HG02642 (cell line): ENCODE data around the gene PXDN.
"Not testable (repeated sequence)": the region's sequence is repeated elsewhere in the genome, so short reads cannot be mapped to it uniquely, and the experiment has no call there.

ENCODE experiments used
- ATAC-seq: cut with Tn5 transposase; IDR thresholded peaks from one replicate; pipeline ENCODE4 v1.9.1; 2021; ENCODE audit warnings: mild to moderate bottlenecking; ENCODE audit not compliant: unreplicated experiment, poor library complexity

PXDN gene

DNA sequence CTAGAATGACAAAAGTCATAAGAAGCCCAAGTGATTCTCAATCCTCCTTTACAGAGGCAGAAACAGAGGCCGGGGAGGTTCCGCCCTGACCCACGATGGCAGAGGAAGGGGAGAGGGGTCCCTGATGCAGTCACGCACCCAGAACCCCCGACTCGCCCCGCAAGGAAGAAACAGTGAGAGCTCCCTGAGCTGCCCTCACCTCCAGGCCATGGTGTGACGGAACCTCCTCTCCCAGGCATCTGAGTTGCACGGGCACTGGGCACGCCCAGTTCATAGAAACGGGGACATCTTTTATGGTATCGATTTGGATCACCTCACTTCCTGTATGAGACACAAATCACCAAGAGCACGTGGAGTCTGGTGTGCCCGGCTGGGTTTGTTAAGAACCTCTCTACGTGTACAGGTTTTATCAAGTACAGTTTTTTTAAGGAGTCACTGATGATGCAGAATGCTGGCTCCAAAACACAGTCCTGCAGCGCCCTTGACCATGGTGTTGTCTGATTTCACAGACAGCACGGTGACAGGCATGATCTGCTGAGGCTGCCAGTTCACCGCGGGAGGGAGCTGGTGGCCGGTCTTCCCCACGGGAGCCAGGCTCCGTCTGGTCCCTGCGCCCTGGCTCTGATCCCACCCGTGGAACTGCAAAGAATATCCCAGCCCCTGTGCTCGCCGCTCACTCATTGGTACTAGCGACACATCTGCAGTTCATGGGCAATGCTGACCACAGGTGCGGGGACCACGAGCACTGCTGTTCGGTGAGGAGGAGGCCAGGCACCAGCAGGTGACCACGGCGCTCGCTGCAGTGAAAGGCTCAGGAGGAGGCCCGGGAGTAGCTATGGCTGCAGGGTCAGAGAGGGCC is 35.6 kb downstream of the PXDN start:
- ATAC-seq = no peak

DNA sequence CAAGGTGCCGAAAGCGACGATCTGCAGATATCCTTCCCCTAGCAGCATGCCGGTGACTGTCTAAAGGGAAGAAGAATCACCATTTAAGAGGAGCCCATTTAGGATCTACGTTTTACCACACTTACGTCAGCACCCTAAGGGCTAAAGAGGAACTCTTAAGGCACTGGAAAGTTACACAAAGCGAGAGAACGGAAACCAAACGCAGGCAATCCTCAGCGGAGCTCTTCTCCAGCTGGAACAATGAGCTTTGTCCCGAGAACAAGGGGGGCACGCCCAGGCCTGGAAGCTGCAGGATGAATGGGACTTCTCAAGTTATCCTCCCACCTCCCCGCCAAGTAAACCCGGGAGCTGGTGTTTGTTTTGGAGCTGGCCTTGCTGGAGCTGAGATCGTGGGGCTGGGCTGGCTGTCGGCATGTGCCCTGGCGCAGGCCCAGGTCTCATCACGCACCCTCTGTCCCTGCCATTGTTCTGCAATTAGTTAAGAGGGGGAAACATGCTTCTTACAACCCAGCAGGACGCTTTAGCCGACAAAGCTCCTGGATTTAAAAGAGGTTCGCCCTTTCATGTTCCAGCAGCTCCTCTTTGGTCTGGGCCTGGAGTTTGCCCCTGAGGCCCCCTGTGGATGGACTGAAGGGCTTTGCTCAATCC is 36.4 kb downstream of the PXDN start:
- ATAC-seq = no peak

GRCh38 chr2:1706089-1706841 is 38.0 kb downstream of the PXDN start:
- not testable (repeated sequence) for ATAC-seq

GRCh38 chr2:1705557-1706076 is 38.7 kb downstream of the PXDN start:
- no peak for ATAC-seq

GRCh38 chr2:1704631-1705556 is 39.4 kb downstream of the PXDN start:
- ATAC-seq = no peak

GRCh38 chr2:1702186-1702565 is 42.1 kb downstream of the PXDN start:
- ATAC-seq = no peak

DNA sequence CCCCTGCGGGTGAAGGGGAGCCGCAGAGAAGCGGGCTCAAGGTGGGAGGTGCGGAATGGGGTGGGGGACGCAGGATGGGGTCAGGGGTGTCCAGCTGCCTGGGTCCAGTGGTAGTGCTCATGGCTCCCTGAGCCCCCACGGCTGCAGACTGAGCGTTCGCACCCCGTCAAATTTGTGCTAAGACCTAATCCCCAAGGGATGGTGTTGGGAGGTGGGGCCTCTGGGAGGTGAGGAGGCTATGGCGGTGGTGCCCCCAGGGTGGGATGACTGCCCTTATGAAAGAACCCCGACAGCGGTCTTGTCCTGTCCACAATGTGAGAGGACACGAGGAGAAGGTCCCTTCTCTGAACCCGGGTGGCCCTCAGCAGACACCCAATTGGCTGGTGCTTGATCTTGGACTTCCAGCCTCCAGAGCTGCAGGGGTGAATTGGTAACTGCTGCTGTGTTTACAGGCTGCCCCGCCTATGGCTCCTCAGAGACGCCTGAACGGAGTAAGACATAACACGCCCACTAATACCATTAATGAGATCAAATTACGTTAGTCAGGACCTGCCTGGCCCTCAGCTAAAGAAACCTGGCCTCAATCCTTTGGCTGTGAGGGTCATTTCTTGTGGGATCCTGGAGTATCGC is 42.6 kb downstream of the PXDN start:
- no peak for ATAC-seq

GRCh38 chr2:1701020-1701419 is 43.3 kb downstream of the PXDN start:
- ATAC-seq = no peak

DNA sequence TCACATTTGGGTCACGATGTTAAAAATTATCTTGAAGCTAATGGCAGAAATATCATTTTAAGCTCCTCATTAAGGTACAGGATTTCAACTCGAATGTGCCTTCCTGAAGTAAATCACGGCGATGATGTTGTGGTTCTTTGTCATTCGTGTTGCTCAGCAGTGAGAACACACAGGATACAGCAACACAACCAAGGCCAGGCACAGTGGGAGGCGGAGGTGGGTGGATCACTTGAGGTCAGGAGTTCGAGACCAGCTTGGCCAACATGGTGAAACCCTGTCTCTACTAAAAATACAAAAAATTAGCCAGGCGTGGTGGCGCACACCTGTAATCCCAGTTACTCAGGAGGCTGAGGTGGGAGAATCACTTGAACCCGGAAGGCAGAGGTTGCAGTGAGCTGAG is 43.9 kb downstream of the PXDN start:
- ATAC-seq = not testable (repeated sequence)

- ATAC-seq = no peak
Measured at GRCh38 chr2:1698188-1698945, 45.9 kb downstream of the PXDN start.

DNA sequence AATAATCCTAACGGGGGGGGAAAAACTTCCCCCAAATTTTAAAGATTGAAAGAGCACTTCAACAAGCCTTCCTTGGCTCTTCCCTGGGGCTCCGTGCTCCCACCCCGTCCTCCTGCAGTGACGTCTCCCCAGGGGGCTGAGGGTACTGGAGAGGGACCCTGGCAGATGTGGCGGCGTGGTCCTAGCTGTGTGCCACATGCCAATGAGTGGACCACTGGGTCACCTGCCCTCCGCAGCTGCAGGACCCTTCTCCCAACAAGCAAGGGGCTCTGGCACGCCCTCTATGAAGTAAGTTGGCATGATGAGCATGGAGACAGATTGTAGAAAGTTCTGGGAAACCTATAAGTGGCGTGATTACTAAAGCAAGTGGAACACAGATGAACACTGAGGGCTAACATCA is 46.7 kb downstream of the PXDN start:
- ATAC-seq = no peak

- no peak for ATAC-seq
Measured at GRCh38 chr2:1696472-1696871, 47.8 kb downstream of the PXDN start.

DNA sequence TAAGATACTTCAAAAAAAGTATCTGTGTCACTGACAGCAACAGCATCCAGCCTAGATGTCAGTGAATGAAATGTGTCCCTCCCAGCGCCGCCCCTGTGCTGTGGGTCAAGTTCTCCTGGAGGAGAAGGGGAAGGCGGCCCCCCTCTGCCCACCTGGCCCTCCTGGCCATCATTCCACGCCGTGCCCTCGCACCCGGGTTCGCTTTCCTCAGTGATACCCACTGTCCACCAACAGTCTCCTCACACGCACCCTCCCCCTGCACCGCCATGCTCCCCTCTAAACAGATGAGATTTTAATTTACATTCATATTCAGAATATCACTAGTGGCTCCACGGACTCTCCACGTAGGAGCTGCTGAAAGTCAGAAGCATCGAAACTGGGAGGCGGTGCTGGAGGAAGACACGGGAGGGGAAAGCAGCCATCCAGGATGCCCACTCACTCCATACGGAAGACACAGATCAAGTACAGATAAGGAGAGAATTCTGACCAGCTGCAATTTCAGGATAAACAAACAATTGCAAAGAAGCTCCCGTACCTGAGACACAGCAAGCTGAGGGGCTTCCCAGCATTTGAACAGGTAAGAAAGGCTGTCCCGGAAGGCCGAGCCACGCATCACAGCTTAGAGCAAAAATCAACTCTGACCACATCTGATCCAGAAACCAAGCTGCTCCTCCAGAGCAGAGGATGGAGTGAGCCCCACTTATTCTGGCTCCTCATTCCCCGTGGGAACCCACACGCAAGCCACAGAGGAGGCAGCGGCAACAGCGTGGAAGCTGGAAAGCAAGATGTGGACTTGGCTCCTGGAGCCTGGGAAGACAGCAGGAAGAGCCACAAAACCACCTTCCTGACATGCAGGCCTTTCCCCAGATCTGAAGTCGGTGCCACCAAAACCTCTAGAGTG is 49.7 kb downstream of the PXDN start:
- no peak for ATAC-seq

- ATAC-seq = no peak
Measured at GRCh38 chr2:1693723-1694122, 50.6 kb downstream of the PXDN start.

DNA sequence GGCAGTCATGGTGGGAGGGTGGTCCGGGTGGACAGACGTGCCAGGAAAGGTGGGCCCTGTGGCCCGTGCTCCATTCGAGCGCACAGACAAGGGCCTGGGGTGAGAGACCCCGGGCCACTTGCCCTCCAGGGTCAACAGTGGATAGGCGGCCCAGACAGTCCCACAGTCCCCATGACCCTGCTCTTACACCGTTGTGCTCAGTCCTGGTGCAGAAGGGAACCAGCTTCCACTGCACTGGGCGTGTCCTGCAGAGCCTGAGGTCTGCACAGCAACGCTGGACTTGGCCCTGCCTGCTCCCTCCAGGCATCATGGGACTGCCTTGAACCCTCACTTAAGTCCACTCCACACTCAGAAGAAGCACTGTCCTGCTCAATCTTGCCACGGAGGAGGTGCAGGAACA is 52.0 kb downstream of the PXDN start:
- ATAC-seq = no peak

- ATAC-seq = no peak
Measured at GRCh38 chr2:1691366-1691765, 52.9 kb downstream of the PXDN start.

GRCh38 chr2:1690056-1690775 is 54.1 kb downstream of the PXDN start:
- no peak for ATAC-seq
